Suprapubic skin (tissue), 4 donors: ENCODE measurements around the gene RXFP2. TPM values are rescaled to one million over a fixed set of nuclear protein-coding genes. Genes with fewer than 3 reads are reported as not detected.

Experiments
- DNase-seq, 2 donors: peaks; one replicate each; pipeline ENCODE4 v3.0.0-alpha.2; 2019; ENCODE audit warnings: low spot score in 2 of 2
- H3K27ac ChIP-seq: fragments of 200-600 bp; sonication (generic); one replicate; pipeline ENCODE4 v1.5.1; 2019
- H3K27me3 ChIP-seq: fragments of 200-600 bp; sonication (generic); one replicate; pipeline ENCODE4 v1.5.1; 2019
- H3K36me3 ChIP-seq: fragments of 200-600 bp; sonication (generic); one replicate; pipeline ENCODE4 v1.5.1; 2019
- H3K4me1 ChIP-seq: fragments of 200-600 bp; sonication (generic); one replicate; pipeline ENCODE4 v1.5.1; 2019
- H3K4me3 ChIP-seq: fragments of 200-600 bp; sonication (generic); one replicate; pipeline ENCODE4 v1.5.1; 2019; ENCODE audit warnings: mild to moderate bottlenecking
- H3K9me3 ChIP-seq: fragments of 200-600 bp; sonication (generic); one replicate; pipeline ENCODE4 v1.5.1; 2019
- EP300 ChIP-seq: sonication (generic); formaldehyde crosslinking; IDR thresholded peaks from one replicate; pipeline ENCODE4 v1.6.1; 2017; ENCODE audit warnings: antibody characterized with exemption
- POLR2A ChIP-seq, 2 donors: fragments of 450-650 bp; IDR thresholded peaks; one replicate each; pipeline ENCODE4 v1.6.1; 2017; ENCODE audit warnings: antibody characterized with exemption in 2 of 2, mild to moderate bottlenecking in 2 of 2, moderate library complexity in 2 of 2
- POLR2AphosphoS5 ChIP-seq, 3 donors: sonication (generic); formaldehyde crosslinking; IDR thresholded peaks; one replicate each; pipeline ENCODE4 v1.6.1; 2017; ENCODE audit warnings: antibody characterized with exemption in 3 of 3
- WGBS: methylation state at CpG from one replicate; pipeline ENCODE4 v1.1.5; 2018; 5-methylcytosine and 5-hydroxymethylcytosine counted together
- total RNA-seq, 4 donors: library from RNA; depleted of rRNA; stranded (reverse); fragments of >200 nt; gene quantifications; one replicate each; pipeline ENCODE4 v1.1.0, GENCODE V29; 2016
- TF ChIP-seq, protein P1 (sequence below), 2 donors: fragments of 200-600 bp in 1 of 2; fragments of 450-650 bp in 1 of 2; sonication (generic) in 1 of 2; IDR thresholded peaks; one replicate each; pipeline ENCODE4 v1.5.1; 2016 to 2019; ENCODE audit warnings: antibody characterized with exemption in 2 of 2, mild to moderate bottlenecking in 1 of 2, moderate library complexity in 1 of 2

The RXFP2 gene
- total RNA-seq, 4 donors from 2014 or later, result 0.25 TPM; not detected in 3

DNA sequence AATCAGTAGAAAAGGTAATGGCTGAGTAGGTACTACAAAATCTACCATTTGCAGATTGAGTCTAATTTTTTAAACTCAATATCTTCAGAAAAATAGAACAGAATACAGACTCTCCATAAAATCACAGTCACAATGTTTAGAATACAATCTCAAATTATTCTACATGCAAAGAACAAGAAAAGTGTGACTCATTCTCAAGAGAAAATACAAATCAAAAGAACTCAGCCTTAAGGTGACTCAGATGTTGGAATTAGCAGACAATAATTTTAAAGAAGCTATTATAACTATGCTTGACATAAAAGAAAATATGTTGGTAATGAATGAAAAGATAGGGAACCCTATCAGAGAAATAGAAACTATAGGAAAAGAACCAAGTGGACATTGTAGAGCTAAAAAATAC lies 78.9 kb downstream of the RXFP2 start:
- H3K27ac ChIP-seq, result no peak overlapping the region
- H3K4me1 ChIP-seq, result no peaks in the 10 kb centered on the region
- no peaks in the 10 kb centered on the region for H3K36me3 ChIP-seq
- DNase-seq, result no peak
- TF ChIP-seq, protein P1, sequence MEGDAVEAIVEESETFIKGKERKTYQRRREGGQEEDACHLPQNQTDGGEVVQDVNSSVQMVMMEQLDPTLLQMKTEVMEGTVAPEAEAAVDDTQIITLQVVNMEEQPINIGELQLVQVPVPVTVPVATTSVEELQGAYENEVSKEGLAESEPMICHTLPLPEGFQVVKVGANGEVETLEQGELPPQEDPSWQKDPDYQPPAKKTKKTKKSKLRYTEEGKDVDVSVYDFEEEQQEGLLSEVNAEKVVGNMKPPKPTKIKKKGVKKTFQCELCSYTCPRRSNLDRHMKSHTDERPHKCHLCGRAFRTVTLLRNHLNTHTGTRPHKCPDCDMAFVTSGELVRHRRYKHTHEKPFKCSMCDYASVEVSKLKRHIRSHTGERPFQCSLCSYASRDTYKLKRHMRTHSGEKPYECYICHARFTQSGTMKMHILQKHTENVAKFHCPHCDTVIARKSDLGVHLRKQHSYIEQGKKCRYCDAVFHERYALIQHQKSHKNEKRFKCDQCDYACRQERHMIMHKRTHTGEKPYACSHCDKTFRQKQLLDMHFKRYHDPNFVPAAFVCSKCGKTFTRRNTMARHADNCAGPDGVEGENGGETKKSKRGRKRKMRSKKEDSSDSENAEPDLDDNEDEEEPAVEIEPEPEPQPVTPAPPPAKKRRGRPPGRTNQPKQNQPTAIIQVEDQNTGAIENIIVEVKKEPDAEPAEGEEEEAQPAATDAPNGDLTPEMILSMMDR (IDR thresholded peaks at IDR 0.05), result no peak
- TF ChIP-seq POLR2A (IDR thresholded peaks at IDR 0.05) (no peak), POLR2AphosphoS5 (IDR thresholded peaks at IDR 0.05) (no peak), EP300 (no peak)
- no peaks in the 10 kb centered on the region for H3K27me3 ChIP-seq
- no peak overlapping the region for H3K4me3 ChIP-seq
- peaks cover 6% of the 10 kb centered on the region for H3K9me3 ChIP-seq

DNA sequence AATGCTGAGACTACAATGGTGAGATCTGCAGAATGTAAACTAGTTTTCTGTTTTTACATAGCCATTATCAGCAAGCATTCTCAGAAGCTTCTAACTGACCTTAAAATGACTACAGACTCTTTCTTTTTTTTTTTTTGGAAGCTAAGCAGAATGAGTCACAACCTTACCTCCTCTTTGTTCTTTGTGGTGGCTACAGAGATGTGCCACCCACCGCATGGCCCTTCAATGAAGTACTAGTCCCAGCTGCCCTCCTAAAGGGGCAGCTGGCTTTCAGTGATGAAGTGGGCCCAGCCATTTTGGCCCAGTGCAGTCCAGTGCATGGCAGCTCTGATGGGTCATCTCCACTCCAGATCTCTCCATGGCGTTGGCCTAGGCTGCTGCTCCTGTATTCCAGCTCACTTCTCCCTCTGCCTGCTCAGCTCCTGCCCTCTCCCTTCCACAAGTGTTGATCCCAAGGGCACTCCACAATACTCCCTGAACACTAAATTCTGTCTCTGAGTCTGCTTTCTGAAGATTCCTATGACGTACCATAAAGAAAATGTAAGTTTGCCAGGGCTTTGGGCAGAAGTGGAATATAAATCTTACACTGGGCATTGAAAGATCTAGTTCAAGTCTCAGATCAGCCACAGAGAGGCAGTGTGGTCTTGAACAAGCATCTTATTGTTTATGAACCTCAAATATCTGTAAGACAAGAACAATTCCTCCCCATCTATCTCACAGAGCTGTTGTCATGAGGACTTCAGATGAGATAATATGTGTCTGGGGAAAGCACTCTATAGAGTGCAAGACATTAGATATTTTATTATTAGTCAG lies 85.6 kb downstream of the RXFP2 start:
- H3K27ac ChIP-seq, result no peak overlapping the region
- no peak overlapping the region for H3K4me3 ChIP-seq
- no peaks in the 10 kb centered on the region for H3K9me3 ChIP-seq
- TF ChIP-seq POLR2A (IDR thresholded peaks at IDR 0.05), result no peak
- TF ChIP-seq, protein P1 (IDR thresholded peaks at IDR 0.05), result peak in 1 of 2 donors; percentile 27
- H3K4me1 ChIP-seq, result no peaks in the 10 kb centered on the region
- H3K36me3 ChIP-seq, result no peaks in the 10 kb centered on the region
- no peaks in the 10 kb centered on the region for H3K27me3 ChIP-seq
- no peak for DNase-seq
- WGBS, result 87% methylated on average over 3 of the region's 3 CpGs

DNA sequence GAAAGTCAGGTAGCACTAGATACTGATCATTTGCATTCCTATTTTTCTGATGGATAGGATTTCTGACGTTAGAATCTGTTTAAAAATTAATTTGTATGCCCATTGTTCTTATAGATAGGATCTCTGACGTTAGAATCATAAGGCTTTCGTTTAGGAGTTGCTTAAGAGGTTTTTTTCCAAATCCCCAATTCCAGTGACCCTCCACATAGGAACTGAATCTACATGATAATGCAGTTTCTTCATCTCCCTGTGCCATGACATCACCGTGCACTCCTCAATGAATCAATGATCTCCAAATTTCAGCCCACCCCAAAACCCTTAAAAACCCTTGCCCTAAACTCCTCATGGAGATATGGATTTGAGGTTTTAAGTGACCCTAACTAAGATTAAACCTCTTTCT lies 87.2 kb downstream of the RXFP2 start:
- DNase-seq, result no peak
- Histone ChIP-seq H3K36me3 (no peaks in the 10 kb centered on the region), H3K27me3 (no peaks in the 10 kb centered on the region), H3K27ac (no peak overlapping the region), H3K9me3 (no peaks in the 10 kb centered on the region), H3K4me1 (no peaks in the 10 kb centered on the region), H3K4me3 (no peak overlapping the region)
- WGBS, result 86% methylated on average over 4 of the region's 4 CpGs
- TF ChIP-seq POLR2AphosphoS5 (IDR thresholded peaks at IDR 0.05) (no peak), EP300 (no peak), POLR2A (IDR thresholded peaks at IDR 0.05) (no peak)
- TF ChIP-seq, protein P1 (IDR thresholded peaks at IDR 0.05), result no peak

DNA sequence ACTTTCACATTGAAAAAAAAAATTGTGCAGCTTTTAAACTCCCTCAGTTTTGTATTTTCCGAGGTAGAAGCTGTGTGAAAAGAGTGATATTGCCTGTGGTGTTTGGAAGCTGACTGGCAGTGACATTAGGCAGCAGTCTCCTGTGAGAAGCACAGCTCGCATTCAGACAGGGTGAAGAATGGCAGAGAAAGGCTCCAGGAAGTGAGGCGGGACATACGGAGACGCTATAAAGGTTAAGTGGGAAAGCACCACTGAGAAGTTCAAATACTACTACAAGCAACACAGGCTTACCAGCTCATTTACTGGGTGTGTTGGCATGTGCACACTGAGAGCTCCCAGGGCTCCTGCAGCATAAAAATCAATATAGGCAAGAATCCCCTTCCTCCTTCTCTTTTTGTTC lies 88.4 kb downstream of the RXFP2 start:
- no peaks in the 10 kb centered on the region for H3K36me3 ChIP-seq
- no peaks in the 10 kb centered on the region for H3K4me1 ChIP-seq
- TF ChIP-seq, protein P1 (IDR thresholded peaks at IDR 0.05), result no peak
- no peak for TF ChIP-seq POLR2A (IDR thresholded peaks at IDR 0.05)
- no peak for TF ChIP-seq EP300
- no peak for TF ChIP-seq POLR2AphosphoS5 (IDR thresholded peaks at IDR 0.05)
- no peak overlapping the region for H3K4me3 ChIP-seq
- WGBS, result 31% methylated on average over 5 of the region's 5 CpGs
- no peaks in the 10 kb centered on the region for H3K27me3 ChIP-seq
- H3K27ac ChIP-seq, result no peak overlapping the region
- DNase-seq, result no peak
- H3K9me3 ChIP-seq, result no peaks in the 10 kb centered on the region

DNA sequence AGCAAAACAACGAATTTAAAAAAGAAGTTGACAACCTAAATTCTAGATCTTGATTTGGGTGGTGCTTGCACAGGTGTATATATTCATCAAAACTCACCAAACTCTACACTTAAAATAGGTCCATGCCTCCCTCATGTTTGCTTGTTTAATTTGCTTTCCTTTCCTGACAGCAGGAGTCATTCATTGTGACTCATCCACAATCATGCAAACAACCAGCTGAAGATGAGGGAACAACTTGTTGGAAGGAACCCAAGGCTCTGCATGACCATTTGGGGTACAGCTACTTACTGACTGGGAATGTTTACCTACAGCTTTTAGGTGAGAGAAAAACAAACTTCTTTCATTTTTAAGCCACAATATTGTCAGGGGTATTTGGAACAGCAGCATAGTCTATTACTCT lies 96.6 kb downstream of the RXFP2 start:
- Histone ChIP-seq H3K9me3 (no peaks in the 10 kb centered on the region), H3K4me1 (no peaks in the 10 kb centered on the region), H3K4me3 (no peak overlapping the region), H3K27me3 (no peaks in the 10 kb centered on the region), H3K36me3 (no peaks in the 10 kb centered on the region), H3K27ac (no peak overlapping the region)
- 82% methylated on average over 1 of the region's 1 CpG for WGBS
- no peak for DNase-seq
- TF ChIP-seq EP300 (no peak), POLR2A (IDR thresholded peaks at IDR 0.05) (no peak), POLR2AphosphoS5 (IDR thresholded peaks at IDR 0.05) (no peak)
- TF ChIP-seq, protein P1 (IDR thresholded peaks at IDR 0.05), result no peak
